Measurements from ENCODE around the gene SPATA21.
A peak's percentile ranks its signal among the peaks of the same experiment; 100 is the strongest.

SPATA21 gene

GRCh38 chr1:16443975-16444770, 6.9 kb upstream of the SPATA21 start:
- Histone ChIP-seq H3K9ac (no peak overlapping the region), H3K36me3 (ENCODE audit: control insufficient read depth, insufficient read depth, low read length) (no peaks in the 10 kb centered on the region), H3K4me2 (ENCODE audit: low read length) (no peak overlapping the region), H2AFZ (no peak overlapping the region), H3K4me3 (ENCODE audit: low read depth, low read length) (no peak overlapping the region), H3K79me2 (peaks cover 6% of the 10 kb centered on the region), H3K4me1 (no peaks in the 10 kb centered on the region), H3K27me3 (ENCODE audit: control insufficient read depth, insufficient read depth, low read length) (no peaks in the 10 kb centered on the region), H3K9me3 (ENCODE audit: control insufficient read depth, low read length) (no peaks in the 10 kb centered on the region), H3K27ac (no peak overlapping the region)
- no peak for TF ChIP-seq CTCF (IDR thresholded peaks at IDR 0.05)

GRCh38 chr1:16442941-16443340, 5.7 kb upstream of the SPATA21 start:
- H3K9me3 ChIP-seq (ENCODE audit: control insufficient read depth, low read length): no peaks in the 10 kb centered on the region
- no peak overlapping the region for H3K9ac ChIP-seq
- no peaks in the 10 kb centered on the region for H3K36me3 ChIP-seq (ENCODE audit: control insufficient read depth, insufficient read depth, low read length)
- no peaks in the 10 kb centered on the region for H3K4me1 ChIP-seq
- H3K27ac ChIP-seq: no peak overlapping the region
- TF ChIP-seq CTCF (IDR thresholded peaks at IDR 0.05): no peak
- no peak overlapping the region for H2AFZ ChIP-seq
- H3K27me3 ChIP-seq (ENCODE audit: control insufficient read depth, insufficient read depth, low read length): no peaks in the 10 kb centered on the region
- H3K79me2 ChIP-seq: peaks cover 6% of the 10 kb centered on the region
- H3K4me3 ChIP-seq (ENCODE audit: low read depth, low read length): no peak overlapping the region
- H3K4me2 ChIP-seq (ENCODE audit: low read length): no peak overlapping the region

- no peaks in the 10 kb centered on the region for H3K4me1 ChIP-seq
- H3K27ac ChIP-seq: no peak overlapping the region
- H3K79me2 ChIP-seq: peaks cover 6% of the 10 kb centered on the region
- H2AFZ ChIP-seq: no peak overlapping the region
- no peak overlapping the region for H3K9ac ChIP-seq
- no peaks in the 10 kb centered on the region for H3K36me3 ChIP-seq (ENCODE audit: control insufficient read depth, insufficient read depth, low read length)
- TF ChIP-seq CTCF (IDR thresholded peaks at IDR 0.05): no peak
- H3K4me2 ChIP-seq (ENCODE audit: low read length): no peak overlapping the region
- no peaks in the 10 kb centered on the region for H3K9me3 ChIP-seq (ENCODE audit: control insufficient read depth, low read length)
- no peak overlapping the region for H3K4me3 ChIP-seq (ENCODE audit: low read depth, low read length)
- no peaks in the 10 kb centered on the region for H3K27me3 ChIP-seq (ENCODE audit: control insufficient read depth, insufficient read depth, low read length)
These were observed 5.0 kb upstream of the SPATA21 start for GRCh38 chr1:16442265-16442664.

- Histone ChIP-seq H2AFZ (peak overlapping the region; percentile 87), H3K36me3 (ENCODE audit: control insufficient read depth, insufficient read depth, low read length) (no peaks in the 10 kb centered on the region), H3K4me3 (ENCODE audit: low read depth, low read length) (peak overlapping the region; percentile 92), H3K27ac (no peak overlapping the region), H3K79me2 (peaks cover 6% of the 10 kb centered on the region), H3K9me3 (ENCODE audit: control insufficient read depth, low read length) (no peaks in the 10 kb centered on the region), H3K4me1 (no peaks in the 10 kb centered on the region), H3K9ac (no peak overlapping the region), H3K4me2 (ENCODE audit: low read length) (peak overlapping the region; percentile 86), H3K27me3 (ENCODE audit: control insufficient read depth, insufficient read depth, low read length) (no peaks in the 10 kb centered on the region)
- TF ChIP-seq CTCF (IDR thresholded peaks at IDR 0.05): no peak
These were observed 4.0 kb upstream of the SPATA21 start for GRCh38 chr1:16441282-16441665.

All from parathyroid adenoma (tissue), 2 donors.